H1 (cell line): ENCODE measurements around the gene HENMT1. TPM values are rescaled to one million over a fixed set of nuclear protein-coding genes. Genes with fewer than 3 reads are reported as not detected.

ENCODE experiments used
- polyA plus RNA-seq, 7 experiments: library from polyadenylated mRNA; depleted of rRNA in 3 of 7; stranded (reverse) in 5 of 7; unstranded in 2 of 7; fragments of >200 nt in 5 of 7; fragments of 200-250 nt in 2 of 7; gene quantifications; 1 replicate in 5 of 7; 2 replicates in 1 of 7; 4 replicates in 1 of 7; pipeline versions ENCODE4 v1.2.1 to v1.2.3, GENCODE V29; 2011 to 2013; ENCODE audit warnings: missing spikeins in 2 of 7, mixed read lengths in 2 of 7
- total RNA-seq: library from RNA; stranded (reverse); fragmentation: NEBNext Ultra II Directional; extraction: Animal tissue kit (Norgen Biotek cat#: 25700); gene quantifications from 2 replicates; pipeline ENCODE4 v1.2.1, GENCODE V29; 2021
- TF ChIP-seq, protein P1 (sequence below): IDR thresholded peaks from 2 replicates; pipeline ENCODE4 v1.6.1; 2012; ENCODE audit warnings: inconsistent platforms
- TF ChIP-seq, protein P2 (sequence below): fragments of 300-600 bp; sonication (generic); IDR thresholded peaks from 2 replicates; pipeline ENCODE4 v1.7.1; 2012; ENCODE audit warnings: low read length, moderate library complexity, mild to moderate bottlenecking, inconsistent platforms; ENCODE audit not compliant: insufficient replicate concordance

HENMT1 gene
- total and polyA plus RNA-seq, 2 of the 8 experiments (the other 6 are each of a cell fraction or from before 2014, with no cell fraction given) = 2.9 to 5.6 TPM

DNA sequence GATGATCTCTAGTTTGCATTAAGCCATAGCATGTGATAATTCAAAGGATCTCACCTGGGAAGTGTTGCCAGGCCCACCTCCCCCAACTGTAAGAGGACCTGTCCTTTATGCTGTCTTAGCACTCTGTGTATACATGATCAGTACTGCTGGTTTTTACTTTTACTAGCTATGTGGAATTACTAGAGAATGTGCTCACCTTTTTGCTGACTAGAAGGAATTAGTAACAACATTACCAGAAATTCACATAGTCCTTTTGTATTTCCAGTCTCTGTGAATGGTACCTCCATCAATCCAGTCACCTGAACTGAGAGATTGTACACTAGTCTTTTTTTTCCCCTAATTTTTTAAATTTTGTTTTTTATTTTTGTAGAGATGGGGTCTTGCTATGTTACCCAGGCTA lies 54.4 kb downstream of the HENMT1 start (continued):
- TF ChIP-seq, protein P1, sequence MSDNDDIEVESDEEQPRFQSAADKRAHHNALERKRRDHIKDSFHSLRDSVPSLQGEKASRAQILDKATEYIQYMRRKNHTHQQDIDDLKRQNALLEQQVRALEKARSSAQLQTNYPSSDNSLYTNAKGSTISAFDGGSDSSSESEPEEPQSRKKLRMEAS = no peak
- TF ChIP-seq, protein P2, sequence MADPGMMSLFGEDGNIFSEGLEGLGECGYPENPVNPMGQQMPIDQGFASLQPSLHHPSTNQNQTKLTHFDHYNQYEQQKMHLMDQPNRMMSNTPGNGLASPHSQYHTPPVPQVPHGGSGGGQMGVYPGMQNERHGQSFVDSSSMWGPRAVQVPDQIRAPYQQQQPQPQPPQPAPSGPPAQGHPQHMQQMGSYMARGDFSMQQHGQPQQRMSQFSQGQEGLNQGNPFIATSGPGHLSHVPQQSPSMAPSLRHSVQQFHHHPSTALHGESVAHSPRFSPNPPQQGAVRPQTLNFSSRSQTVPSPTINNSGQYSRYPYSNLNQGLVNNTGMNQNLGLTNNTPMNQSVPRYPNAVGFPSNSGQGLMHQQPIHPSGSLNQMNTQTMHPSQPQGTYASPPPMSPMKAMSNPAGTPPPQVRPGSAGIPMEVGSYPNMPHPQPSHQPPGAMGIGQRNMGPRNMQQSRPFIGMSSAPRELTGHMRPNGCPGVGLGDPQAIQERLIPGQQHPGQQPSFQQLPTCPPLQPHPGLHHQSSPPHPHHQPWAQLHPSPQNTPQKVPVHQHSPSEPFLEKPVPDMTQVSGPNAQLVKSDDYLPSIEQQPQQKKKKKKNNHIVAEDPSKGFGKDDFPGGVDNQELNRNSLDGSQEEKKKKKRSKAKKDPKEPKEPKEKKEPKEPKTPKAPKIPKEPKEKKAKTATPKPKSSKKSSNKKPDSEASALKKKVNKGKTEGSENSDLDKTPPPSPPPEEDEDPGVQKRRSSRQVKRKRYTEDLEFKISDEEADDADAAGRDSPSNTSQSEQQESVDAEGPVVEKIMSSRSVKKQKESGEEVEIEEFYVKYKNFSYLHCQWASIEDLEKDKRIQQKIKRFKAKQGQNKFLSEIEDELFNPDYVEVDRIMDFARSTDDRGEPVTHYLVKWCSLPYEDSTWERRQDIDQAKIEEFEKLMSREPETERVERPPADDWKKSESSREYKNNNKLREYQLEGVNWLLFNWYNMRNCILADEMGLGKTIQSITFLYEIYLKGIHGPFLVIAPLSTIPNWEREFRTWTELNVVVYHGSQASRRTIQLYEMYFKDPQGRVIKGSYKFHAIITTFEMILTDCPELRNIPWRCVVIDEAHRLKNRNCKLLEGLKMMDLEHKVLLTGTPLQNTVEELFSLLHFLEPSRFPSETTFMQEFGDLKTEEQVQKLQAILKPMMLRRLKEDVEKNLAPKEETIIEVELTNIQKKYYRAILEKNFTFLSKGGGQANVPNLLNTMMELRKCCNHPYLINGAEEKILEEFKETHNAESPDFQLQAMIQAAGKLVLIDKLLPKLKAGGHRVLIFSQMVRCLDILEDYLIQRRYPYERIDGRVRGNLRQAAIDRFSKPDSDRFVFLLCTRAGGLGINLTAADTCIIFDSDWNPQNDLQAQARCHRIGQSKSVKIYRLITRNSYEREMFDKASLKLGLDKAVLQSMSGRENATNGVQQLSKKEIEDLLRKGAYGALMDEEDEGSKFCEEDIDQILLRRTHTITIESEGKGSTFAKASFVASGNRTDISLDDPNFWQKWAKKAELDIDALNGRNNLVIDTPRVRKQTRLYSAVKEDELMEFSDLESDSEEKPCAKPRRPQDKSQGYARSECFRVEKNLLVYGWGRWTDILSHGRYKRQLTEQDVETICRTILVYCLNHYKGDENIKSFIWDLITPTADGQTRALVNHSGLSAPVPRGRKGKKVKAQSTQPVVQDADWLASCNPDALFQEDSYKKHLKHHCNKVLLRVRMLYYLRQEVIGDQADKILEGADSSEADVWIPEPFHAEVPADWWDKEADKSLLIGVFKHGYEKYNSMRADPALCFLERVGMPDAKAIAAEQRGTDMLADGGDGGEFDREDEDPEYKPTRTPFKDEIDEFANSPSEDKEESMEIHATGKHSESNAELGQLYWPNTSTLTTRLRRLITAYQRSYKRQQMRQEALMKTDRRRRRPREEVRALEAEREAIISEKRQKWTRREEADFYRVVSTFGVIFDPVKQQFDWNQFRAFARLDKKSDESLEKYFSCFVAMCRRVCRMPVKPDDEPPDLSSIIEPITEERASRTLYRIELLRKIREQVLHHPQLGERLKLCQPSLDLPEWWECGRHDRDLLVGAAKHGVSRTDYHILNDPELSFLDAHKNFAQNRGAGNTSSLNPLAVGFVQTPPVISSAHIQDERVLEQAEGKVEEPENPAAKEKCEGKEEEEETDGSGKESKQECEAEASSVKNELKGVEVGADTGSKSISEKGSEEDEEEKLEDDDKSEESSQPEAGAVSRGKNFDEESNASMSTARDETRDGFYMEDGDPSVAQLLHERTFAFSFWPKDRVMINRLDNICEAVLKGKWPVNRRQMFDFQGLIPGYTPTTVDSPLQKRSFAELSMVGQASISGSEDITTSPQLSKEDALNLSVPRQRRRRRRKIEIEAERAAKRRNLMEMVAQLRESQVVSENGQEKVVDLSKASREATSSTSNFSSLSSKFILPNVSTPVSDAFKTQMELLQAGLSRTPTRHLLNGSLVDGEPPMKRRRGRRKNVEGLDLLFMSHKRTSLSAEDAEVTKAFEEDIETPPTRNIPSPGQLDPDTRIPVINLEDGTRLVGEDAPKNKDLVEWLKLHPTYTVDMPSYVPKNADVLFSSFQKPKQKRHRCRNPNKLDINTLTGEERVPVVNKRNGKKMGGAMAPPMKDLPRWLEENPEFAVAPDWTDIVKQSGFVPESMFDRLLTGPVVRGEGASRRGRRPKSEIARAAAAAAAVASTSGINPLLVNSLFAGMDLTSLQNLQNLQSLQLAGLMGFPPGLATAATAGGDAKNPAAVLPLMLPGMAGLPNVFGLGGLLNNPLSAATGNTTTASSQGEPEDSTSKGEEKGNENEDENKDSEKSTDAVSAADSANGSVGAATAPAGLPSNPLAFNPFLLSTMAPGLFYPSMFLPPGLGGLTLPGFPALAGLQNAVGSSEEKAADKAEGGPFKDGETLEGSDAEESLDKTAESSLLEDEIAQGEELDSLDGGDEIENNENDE = no peak
